ENCODE measurements around the gene TRUB1.

Gene TRUB1

GRCh38 chr10:114900658-114901057, 37.3 kb upstream of the TRUB1 start:
- no peak overlapping the region for H3K4me3 ChIP-seq (ENCODE audit: low read depth, low read length)
- no peak for TF ChIP-seq MAX (IDR thresholded peaks at IDR 0.05; ENCODE audit: low read depth, low read length)
- no peak for TF ChIP-seq CTCF (IDR thresholded peaks at IDR 0.05; ENCODE audit: low read depth, low read length)
- no peak for TF ChIP-seq POLR2A (IDR thresholded peaks at IDR 0.05; ENCODE audit: extremely low read depth, insufficient read length)
- TF ChIP-seq MYC (IDR thresholded peaks at IDR 0.05; ENCODE audit: low read depth, low read length): no peak
- DNase-seq (ENCODE audit: low read depth): no peak

GRCh38 chr10:114902151-114902550, 35.8 kb upstream of the TRUB1 start:
- no peak overlapping the region for H3K4me3 ChIP-seq (ENCODE audit: low read depth, low read length)
- DNase-seq (ENCODE audit: low read depth): no peak
- no peak for TF ChIP-seq MAX (IDR thresholded peaks at IDR 0.05; ENCODE audit: low read depth, low read length)
- no peak for TF ChIP-seq MYC (IDR thresholded peaks at IDR 0.05; ENCODE audit: low read depth, low read length)
- no peak for TF ChIP-seq POLR2A (IDR thresholded peaks at IDR 0.05; ENCODE audit: extremely low read depth, insufficient read length)
- TF ChIP-seq CTCF (IDR thresholded peaks at IDR 0.05; ENCODE audit: low read depth, low read length): no peak

- DNase-seq (ENCODE audit: low read depth): no peak
- no peak overlapping the region for H3K4me3 ChIP-seq (ENCODE audit: low read depth, low read length)
- TF ChIP-seq POLR2A (IDR thresholded peaks at IDR 0.05; ENCODE audit: extremely low read depth, insufficient read length): no peak
- TF ChIP-seq MYC (IDR thresholded peaks at IDR 0.05; ENCODE audit: low read depth, low read length): no peak
- TF ChIP-seq CTCF (IDR thresholded peaks at IDR 0.05; ENCODE audit: low read depth, low read length): no peak
- no peak for TF ChIP-seq MAX (IDR thresholded peaks at IDR 0.05; ENCODE audit: low read depth, low read length)
These were observed 32.5 kb upstream of the TRUB1 start for GRCh38 chr10:114905450-114905849.

- TF ChIP-seq POLR2A (IDR thresholded peaks at IDR 0.05; ENCODE audit: extremely low read depth, insufficient read length) (no peak), CTCF (IDR thresholded peaks at IDR 0.05; ENCODE audit: low read depth, low read length) (no peak), MAX (IDR thresholded peaks at IDR 0.05; ENCODE audit: low read depth, low read length) (no peak), MYC (IDR thresholded peaks at IDR 0.05; ENCODE audit: low read depth, low read length) (no peak)
These were observed 31.0 kb upstream of the TRUB1 start for GRCh38 chr10:114906981-114907380.

GRCh38 chr10:114908896-114909295, 29.1 kb upstream of the TRUB1 start:
- no peak overlapping the region for H3K4me3 ChIP-seq (ENCODE audit: low read depth, low read length)
- no peak for DNase-seq (ENCODE audit: low read depth)
- TF ChIP-seq POLR2A (IDR thresholded peaks at IDR 0.05; ENCODE audit: extremely low read depth, insufficient read length): no peak
- no peak for TF ChIP-seq MYC (IDR thresholded peaks at IDR 0.05; ENCODE audit: low read depth, low read length)
- TF ChIP-seq CTCF (IDR thresholded peaks at IDR 0.05; ENCODE audit: low read depth, low read length): no peak
- no peak for TF ChIP-seq MAX (IDR thresholded peaks at IDR 0.05; ENCODE audit: low read depth, low read length)

More at GRCh38 chr10:114906981-114907380, 31.0 kb upstream of the TRUB1 start:
- DNase-seq (ENCODE audit: low read depth): no peak
- H3K4me3 ChIP-seq (ENCODE audit: low read depth, low read length): no peak overlapping the region

Data from NB4 (cell line).